Urinary bladder (tissue), 4 donors: Measurements from ENCODE around the gene BCAR3. TPM values are rescaled to one million over a fixed set of nuclear protein-coding genes. Genes with fewer than 3 reads are reported as not detected.
A peak's percentile ranks its signal among the peaks of the same experiment; 100 is the strongest.

ENCODE experiments used
- DNase-seq: peaks from one replicate; pipeline ENCODE4 v3.0.0-alpha.2; 2015; ENCODE audit errors: extremely low spot score
- H3K27ac ChIP-seq: one replicate; pipeline ENCODE4 v1.5.1; 2013; ENCODE audit warnings: low read depth, mild to moderate bottlenecking, moderate library complexity
- H3K36me3 ChIP-seq: one replicate; pipeline ENCODE4 v1.6.1; 2013; ENCODE audit warnings: mild to moderate bottlenecking, moderate library complexity; ENCODE audit not compliant: insufficient read depth
- H3K4me1 ChIP-seq: one replicate; pipeline ENCODE4 v1.6.1; 2013; ENCODE audit warnings: mild to moderate bottlenecking, moderate library complexity; ENCODE audit not compliant: insufficient read depth
- H3K4me3 ChIP-seq: one replicate; pipeline ENCODE4 v1.5.1; 2013; ENCODE audit warnings: low read depth, low read length
- WGBS: extraction: QIAGEN DNeasy Blood & Tissue Kit; methylation state at CpG from one replicate; pipeline ENCODE4 v1.1.7; 2013; 5-methylcytosine and 5-hydroxymethylcytosine counted together
- polyA plus RNA-seq: library from polyadenylated mRNA; stranded (reverse); fragments of 200-250 nt; gene quantifications from one replicate; pipeline ENCODE4 v1.2.3, GENCODE V29; 2013
- total RNA-seq: library from RNA; depleted of rRNA; stranded (reverse); fragments of >200 nt; gene quantifications from one replicate; pipeline ENCODE4 v1.2.3, GENCODE V29; 2014
- donor health status: healthy with polysubstance abuse.
- donor health status: healthy.

The BCAR3 gene
- total and polyA plus RNA-seq, 2 donors, result 14.5 TPM

- no peaks in the 10 kb centered on the region for H3K4me1 ChIP-seq
- no peak overlapping the region for H3K27ac ChIP-seq
- no peak overlapping the region for H3K4me3 ChIP-seq
- DNase-seq, result peak; percentile 53
- no peaks in the 10 kb centered on the region for H3K36me3 ChIP-seq
- 78% methylated on average over 10 of the region's 10 CpGs for WGBS
Measured at GRCh38 chr1:93575621-93576284, 105.9 kb downstream of the BCAR3 start.

GRCh38 chr1:93574991-93575390 is 106.6 kb downstream of the BCAR3 start:
- no peak for DNase-seq
- WGBS, result 92% methylated on average over 6 of the region's 6 CpGs
- H3K4me3 ChIP-seq, result no peak overlapping the region
- peaks cover 2% of the 10 kb centered on the region for H3K36me3 ChIP-seq
- no peaks in the 10 kb centered on the region for H3K4me1 ChIP-seq
- H3K27ac ChIP-seq, result no peak overlapping the region

GRCh38 chr1:93574511-93574910 is 107.1 kb downstream of the BCAR3 start:
- H3K36me3 ChIP-seq, result peaks cover 2% of the 10 kb centered on the region

GRCh38 chr1:93573940-93574469 is 107.6 kb downstream of the BCAR3 start:
- 77% methylated on average over 1 of the region's 1 CpG for WGBS
- no peak overlapping the region for H3K4me3 ChIP-seq
- H3K4me1 ChIP-seq, result no peaks in the 10 kb centered on the region
- DNase-seq, result no peak
- H3K27ac ChIP-seq, result no peak overlapping the region
- peaks cover 2% of the 10 kb centered on the region for H3K36me3 ChIP-seq

More at GRCh38 chr1:93574511-93574910, 107.1 kb downstream of the BCAR3 start:
- no peaks in the 10 kb centered on the region for H3K4me1 ChIP-seq
- no peak overlapping the region for H3K27ac ChIP-seq
- no peak for DNase-seq
- no peak overlapping the region for H3K4me3 ChIP-seq
- 94% methylated on average over 7 of the region's 7 CpGs for WGBS

GRCh38 chr1:93571623-93572310 is 109.9 kb downstream of the BCAR3 start:
- Histone ChIP-seq H3K36me3 (peaks cover 2% of the 10 kb centered on the region), H3K27ac (no peak overlapping the region), H3K4me1 (no peaks in the 10 kb centered on the region), H3K4me3 (no peak overlapping the region)
- no peak for DNase-seq
- 97% methylated on average over 12 of the region's 12 CpGs for WGBS

GRCh38 chr1:93569489-93569888 is 112.1 kb downstream of the BCAR3 start:
- DNase-seq, result no peak
- Histone ChIP-seq H3K27ac (no peak overlapping the region), H3K4me1 (no peaks in the 10 kb centered on the region), H3K4me3 (no peak overlapping the region), H3K36me3 (peaks cover 2% of the 10 kb centered on the region)
- 91% methylated on average over 2 of the region's 2 CpGs for WGBS

- H3K4me1 ChIP-seq, result no peaks in the 10 kb centered on the region
- no peak overlapping the region for H3K4me3 ChIP-seq
- no peak for DNase-seq
- no peak overlapping the region for H3K27ac ChIP-seq
- WGBS, result 81% methylated on average over 15 of the region's 15 CpGs
- H3K36me3 ChIP-seq, result peaks cover 2% of the 10 kb centered on the region
Measured at GRCh38 chr1:93567255-93567918, 114.2 kb downstream of the BCAR3 start.

GRCh38 chr1:93566227-93566626 is 115.4 kb downstream of the BCAR3 start:
- H3K27ac ChIP-seq, result no peak overlapping the region
- peaks cover 2% of the 10 kb centered on the region for H3K36me3 ChIP-seq
- no peaks in the 10 kb centered on the region for H3K4me1 ChIP-seq
- WGBS, result 67% methylated on average over 10 of the region's 10 CpGs
- no peak overlapping the region for H3K4me3 ChIP-seq
- no peak for DNase-seq

- Histone ChIP-seq H3K4me1 (no peaks in the 10 kb centered on the region), H3K36me3 (peaks cover 2% of the 10 kb centered on the region), H3K4me3 (no peak overlapping the region), H3K27ac (no peak overlapping the region)
- no peak for DNase-seq
- 62% methylated on average over 4 of the region's 4 CpGs for WGBS
Measured at GRCh38 chr1:93565496-93566206, 116.0 kb downstream of the BCAR3 start.

GRCh38 chr1:93559695-93560094 is 121.9 kb downstream of the BCAR3 start:
- Histone ChIP-seq H3K27ac (no peak overlapping the region), H3K36me3 (no peaks in the 10 kb centered on the region)
- no peak for DNase-seq

GRCh38 chr1:93559045-93559444 is 122.6 kb downstream of the BCAR3 start:
- Histone ChIP-seq H3K36me3 (no peaks in the 10 kb centered on the region), H3K4me1 (no peaks in the 10 kb centered on the region), H3K27ac (no peak overlapping the region), H3K4me3 (no peak overlapping the region)
- whole genome bisulfite sequencing, result 86% methylated on average over 2 of the region's 2 CpGs
- no peak for DNase-seq

More at GRCh38 chr1:93559695-93560094, 121.9 kb downstream of the BCAR3 start:
- Histone ChIP-seq H3K4me1 (no peaks in the 10 kb centered on the region), H3K4me3 (no peak overlapping the region)

GRCh38 chr1:93556291-93556690 is 125.3 kb downstream of the BCAR3 start:
- no peak for DNase-seq
- Histone ChIP-seq H3K27ac (no peak overlapping the region), H3K36me3 (no peaks in the 10 kb centered on the region), H3K4me1 (no peaks in the 10 kb centered on the region), H3K4me3 (no peak overlapping the region)
- WGBS, result 91% methylated on average over 2 of the region's 2 CpGs
